ENCODE measurements around the gene LNX1. TPM values are rescaled to one million over a fixed set of nuclear protein-coding genes. Genes with fewer than 3 reads are reported as not detected.

Gene LNX1
- polyA plus RNA-seq, 1 donor (not counting 4 experiments of a cell fraction or from before 2014, with no cell fraction given): 0.22 TPM

DNA sequence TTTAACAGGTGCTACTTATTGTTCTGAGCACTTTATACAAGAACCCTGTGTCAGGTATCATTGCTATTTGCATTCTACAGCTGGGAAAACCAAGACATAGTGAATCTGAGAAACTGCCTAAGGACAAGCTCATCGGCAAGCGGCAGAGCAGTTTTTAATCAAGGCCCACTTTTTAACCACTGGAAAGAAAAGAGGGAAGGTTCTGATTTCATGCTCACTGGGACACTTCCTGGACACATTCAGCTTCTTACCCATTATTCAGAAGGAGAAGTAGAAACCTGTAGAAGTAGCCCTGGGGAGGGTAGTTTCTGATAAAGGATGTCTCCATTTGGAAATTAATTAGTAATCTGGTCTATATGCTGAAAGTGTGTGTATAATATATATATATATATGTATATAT, 2.5 kb upstream of the LNX1 start:
- Histone ChIP-seq H3K4me2 (ENCODE audit: control insufficient read depth, extremely low read depth, insufficient read depth, low read depth, low read length) (peak overlapping the region; percentile 93), H3K9me3 (ENCODE audit: control insufficient read depth, low read depth, low read length) (no peaks in the 10 kb centered on the region), H3K79me2 (ENCODE audit: control insufficient read depth, insufficient read depth, low read length) (no peaks in the 10 kb centered on the region), H3K4me3 (ENCODE audit: control insufficient read depth in 2 of 3, extremely low read depth in 1 of 3, insufficient read depth in 2 of 3, low read depth in 1 of 3, low read length in 3 of 3) (no peak overlapping the region), H3K27me3 (ENCODE audit: control insufficient read depth, extremely low read depth, insufficient read depth, low read length) (no peaks in the 10 kb centered on the region), H3K36me3 (ENCODE audit: control insufficient read depth in 2 of 2, extremely low read depth in 1 of 2, insufficient read depth in 2 of 2, low read length in 2 of 2) (no peaks in the 10 kb centered on the region), H2AFZ (ENCODE audit: control insufficient read depth, low read length) (no peak overlapping the region), H3K9ac (ENCODE audit: control insufficient read depth, extremely low read depth, insufficient read depth, low read length) (no peak overlapping the region), H3K27ac (ENCODE audit: control insufficient read depth, insufficient read depth, low read length) (peak overlapping the region; percentile 82), H3K4me1 (ENCODE audit: control insufficient read depth, extremely low read depth, insufficient read depth, low read length) (peaks cover 38% of the 10 kb centered on the region), H3K9me1 (ENCODE audit: control insufficient read depth, extremely low read depth, insufficient read depth, low read length) (no peaks in the 10 kb centered on the region), H4K20me1 (ENCODE audit: control insufficient read depth, extremely low read depth, insufficient read depth, low read length) (no peaks in the 10 kb centered on the region)
- TF ChIP-seq, protein P1, sequence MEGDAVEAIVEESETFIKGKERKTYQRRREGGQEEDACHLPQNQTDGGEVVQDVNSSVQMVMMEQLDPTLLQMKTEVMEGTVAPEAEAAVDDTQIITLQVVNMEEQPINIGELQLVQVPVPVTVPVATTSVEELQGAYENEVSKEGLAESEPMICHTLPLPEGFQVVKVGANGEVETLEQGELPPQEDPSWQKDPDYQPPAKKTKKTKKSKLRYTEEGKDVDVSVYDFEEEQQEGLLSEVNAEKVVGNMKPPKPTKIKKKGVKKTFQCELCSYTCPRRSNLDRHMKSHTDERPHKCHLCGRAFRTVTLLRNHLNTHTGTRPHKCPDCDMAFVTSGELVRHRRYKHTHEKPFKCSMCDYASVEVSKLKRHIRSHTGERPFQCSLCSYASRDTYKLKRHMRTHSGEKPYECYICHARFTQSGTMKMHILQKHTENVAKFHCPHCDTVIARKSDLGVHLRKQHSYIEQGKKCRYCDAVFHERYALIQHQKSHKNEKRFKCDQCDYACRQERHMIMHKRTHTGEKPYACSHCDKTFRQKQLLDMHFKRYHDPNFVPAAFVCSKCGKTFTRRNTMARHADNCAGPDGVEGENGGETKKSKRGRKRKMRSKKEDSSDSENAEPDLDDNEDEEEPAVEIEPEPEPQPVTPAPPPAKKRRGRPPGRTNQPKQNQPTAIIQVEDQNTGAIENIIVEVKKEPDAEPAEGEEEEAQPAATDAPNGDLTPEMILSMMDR (optimal IDR thresholded peaks at IDR 0.05 in 1 of 3, IDR thresholded peaks at IDR 0.05 in 1 of 3, conservative IDR thresholded peaks at IDR 0.05 in 1 of 3; ENCODE audit: extremely low read depth in 1 of 3, insufficient read depth in 2 of 3, low read length in 3 of 3): no peak
- no peak for TF ChIP-seq EZH2 (IDR thresholded peaks at IDR 0.05; ENCODE audit: low read length)
- no peak for FAIRE-seq
- dilution Hi-C loops (cut with MboI; ENCODE audit: extremely low pct_ligation_motif_present, low sequenced_read_pairs): no loop called here
- DNase-seq (ENCODE audit: low read depth, low spot score): no peak

DNA sequence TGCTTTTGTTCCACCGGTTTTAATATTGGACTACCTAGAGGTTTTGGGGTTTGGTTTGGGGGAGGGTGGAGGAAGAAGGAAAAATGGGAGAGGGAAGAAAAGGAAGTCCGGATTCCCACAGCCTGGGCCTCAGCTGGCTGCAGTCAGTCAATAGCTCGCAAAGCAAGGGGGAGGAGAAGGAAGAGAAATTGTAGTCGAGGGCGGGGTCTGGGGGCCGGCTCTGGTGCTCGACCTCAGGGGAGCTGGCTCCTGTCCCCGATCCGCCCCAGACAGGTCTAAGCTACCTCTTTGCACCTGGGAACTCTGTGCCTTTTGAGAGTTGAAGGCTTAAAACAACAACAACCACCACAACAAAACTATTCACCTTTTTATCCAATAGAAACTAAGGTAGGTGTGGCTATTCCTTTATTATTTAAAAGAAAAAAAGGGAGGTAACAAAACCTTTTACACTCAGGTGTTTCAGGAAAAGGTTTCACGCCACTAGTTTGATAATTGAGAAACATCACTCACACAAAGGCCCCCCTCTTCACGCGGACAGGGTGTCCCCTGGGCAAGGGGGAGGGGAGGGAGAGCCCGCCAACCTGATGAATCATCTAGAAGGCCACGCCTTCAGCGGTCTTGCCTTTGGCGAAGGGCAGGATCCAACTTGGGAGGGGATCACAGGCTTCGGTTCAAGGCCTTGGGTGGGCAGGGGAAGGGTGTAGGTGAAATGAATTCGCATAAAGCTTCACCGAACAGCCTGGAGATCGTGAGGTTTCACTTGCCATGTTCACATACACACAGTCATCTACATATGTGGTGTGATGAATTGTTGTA, 1.6 kb upstream of the LNX1 start:
- Histone ChIP-seq H3K9ac (ENCODE audit: control insufficient read depth, extremely low read depth, insufficient read depth, low read length) (peak overlapping the region; percentile 68), H3K4me2 (ENCODE audit: control insufficient read depth, extremely low read depth, insufficient read depth, low read depth, low read length) (peak overlapping the region; percentile 93)

More for the DNA sequence above, 1.6 kb upstream of the LNX1 start:
- TF ChIP-seq, protein P1 (optimal IDR thresholded peaks at IDR 0.05 in 1 of 3, IDR thresholded peaks at IDR 0.05 in 1 of 3, conservative IDR thresholded peaks at IDR 0.05 in 1 of 3; ENCODE audit: extremely low read depth in 1 of 3, insufficient read depth in 2 of 3, low read length in 3 of 3): no peak
- no peak for TF ChIP-seq EZH2 (IDR thresholded peaks at IDR 0.05; ENCODE audit: low read length)
- Histone ChIP-seq H3K79me2 (ENCODE audit: control insufficient read depth, insufficient read depth, low read length) (no peaks in the 10 kb centered on the region), H3K27ac (ENCODE audit: control insufficient read depth, insufficient read depth, low read length) (peak overlapping the region; percentile 82), H4K20me1 (ENCODE audit: control insufficient read depth, extremely low read depth, insufficient read depth, low read length) (no peaks in the 10 kb centered on the region), H2AFZ (ENCODE audit: control insufficient read depth, low read length) (peak overlapping the region; percentile 88), H3K4me1 (ENCODE audit: control insufficient read depth, extremely low read depth, insufficient read depth, low read length) (peaks cover 38% of the 10 kb centered on the region), H3K36me3 (ENCODE audit: control insufficient read depth in 2 of 2, extremely low read depth in 1 of 2, insufficient read depth in 2 of 2, low read length in 2 of 2) (no peaks in the 10 kb centered on the region), H3K9me1 (ENCODE audit: control insufficient read depth, extremely low read depth, insufficient read depth, low read length) (no peaks in the 10 kb centered on the region), H3K4me3 (ENCODE audit: control insufficient read depth in 2 of 3, extremely low read depth in 1 of 3, insufficient read depth in 2 of 3, low read depth in 1 of 3, low read length in 3 of 3) (peak overlapping the region; percentile 9 to 58 (median 56)), H3K27me3 (ENCODE audit: control insufficient read depth, extremely low read depth, insufficient read depth, low read length) (no peaks in the 10 kb centered on the region), H3K9me3 (ENCODE audit: control insufficient read depth, low read depth, low read length) (no peaks in the 10 kb centered on the region)
- dilution Hi-C loops (cut with MboI; ENCODE audit: extremely low pct_ligation_motif_present, low sequenced_read_pairs): no loop called here
- peak; percentile 94 for FAIRE-seq
- DNase-seq (ENCODE audit: low read depth, low spot score): peak; percentile 33
